Body of pancreas (tissue), 4 donors: Measurements from ENCODE around the gene PDE9A. TPM values are rescaled to one million over a fixed set of nuclear protein-coding genes. Genes with fewer than 3 reads are reported as not detected.

ENCODE experiments used
- ATAC-seq: fragments of 150-250 bp; one replicate; pipeline ENCODE4 v1.9.1; 2016
- DNase-seq, 4 donors: peaks; one replicate each; pipeline ENCODE4 v3.0.0-alpha.2; 2019
- H3K27ac ChIP-seq, 4 donors: fragments of 200-600 bp; sonication (generic); 1 replicate in 3 of 4; 2 replicates in 1 of 4; pipeline versions ENCODE4 v1.5.1 to v1.6.1; 2016 to 2019; ENCODE audit warnings: mild to moderate bottlenecking in 1 of 4, mixed read lengths in 1 of 4, moderate library complexity in 1 of 4
- H3K27me3 ChIP-seq, 2 donors: fragments of 200-600 bp; sonication (generic); one replicate each; pipeline ENCODE4 v1.6.0; 2016; ENCODE audit warnings: mild to moderate bottlenecking in 1 of 2
- H3K36me3 ChIP-seq, 2 donors: fragments of 200-600 bp; sonication (generic); replicated peaks in 1 of 2; 2 replicates each; pipeline ENCODE4 v1.5.1; 2016; ENCODE audit warnings: low read depth in 2 of 2; ENCODE audit not compliant: insufficient read depth in 1 of 2
- H3K4me1 ChIP-seq: fragments of 200-600 bp; sonication (generic); one replicate; pipeline ENCODE4 v1.6.0; 2016
- H3K4me3 ChIP-seq, 2 donors: fragments of 200-600 bp; sonication (generic); 1 replicate in 1 of 2; 2 replicates in 1 of 2; pipeline ENCODE4 v1.5.1; 2016 to 2019
- H3K9me3 ChIP-seq, 3 donors: fragments of 200-600 bp; sonication (generic); 1 replicate in 2 of 3; 2 replicates in 1 of 3; pipeline ENCODE4 v1.5.1; 2016
- POLR2A ChIP-seq, 3 donors: fragments of 450-650 bp; IDR thresholded peaks; one replicate each; pipeline ENCODE4 v1.6.1; 2016; ENCODE audit warnings: antibody characterized with exemption in 3 of 3, mild to moderate bottlenecking in 2 of 3
- WGBS, 2 donors: methylation state at CpG; one replicate each; pipeline ENCODE4 v1.1.5; 2017; 5-methylcytosine and 5-hydroxymethylcytosine counted together
- intact Hi-C: fragments of 100-400 bp; cut with DNase I; formaldehyde crosslinking; loops from one replicate; pipeline ENCODE4 v1.15.1; 2023
- total RNA-seq, 2 donors: library from RNA; depleted of rRNA; stranded (reverse); fragments of >200 nt; gene quantifications; one replicate each; pipeline ENCODE4 v1.1.0, GENCODE V29; 2016
- TF ChIP-seq, protein P1 (sequence below), 7 experiments: fragments of 450-650 bp in 4 of 7; fragments of 200-600 bp in 3 of 7; sonication (generic) in 3 of 7; IDR thresholded peaks; one replicate each; pipeline ENCODE4 v1.5.1; 2016 to 2019; ENCODE audit warnings: antibody characterized with exemption in 7 of 7

The PDE9A gene
- total RNA-seq, 2 donors from 2014 or later: 5.2 to 7.9 TPM

DNA sequence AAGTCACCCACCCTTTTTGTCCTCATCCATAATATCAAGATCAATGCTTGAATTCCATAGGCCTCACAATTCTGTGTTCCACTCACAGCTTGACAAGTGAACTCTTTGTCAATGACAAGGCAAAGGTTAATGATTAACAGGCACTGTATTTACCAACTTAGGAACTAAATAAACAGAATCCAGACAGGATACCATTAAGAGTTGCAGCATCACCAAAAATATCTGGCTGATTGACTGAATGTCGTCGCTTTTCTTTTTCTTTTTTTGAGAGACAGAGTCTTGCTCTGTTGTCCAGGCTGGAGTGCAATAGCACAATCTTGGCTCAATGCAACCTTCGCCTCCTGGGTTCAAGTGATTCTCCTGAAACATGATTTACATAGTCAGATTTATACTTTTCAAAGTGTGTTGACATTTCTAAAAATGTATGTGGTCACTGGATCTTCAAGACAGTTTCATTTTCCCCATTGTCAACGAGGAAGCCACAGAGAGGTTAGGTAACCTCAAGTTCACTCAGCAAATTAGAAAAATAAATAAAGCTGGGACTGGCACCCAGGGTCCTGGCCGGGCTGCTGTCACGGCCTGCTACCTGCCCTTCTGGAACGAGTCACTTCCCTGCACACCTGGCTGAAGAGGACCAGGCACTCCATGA lies 81.0 kb downstream of the PDE9A start:
- no peaks in the 10 kb centered on the region for H3K36me3 ChIP-seq
- DNase-seq (no peak), ATAC-seq (no peak)
- H3K4me3 ChIP-seq: no peak overlapping the region
- H3K27me3 ChIP-seq: no peaks in the 10 kb centered on the region
- H3K9me3 ChIP-seq: no peaks in the 10 kb centered on the region
- peak overlapping the region in 3 of 4 donors; percentile 27 to 72 (median 66) for H3K27ac ChIP-seq
- peaks cover 58% of the 10 kb centered on the region for H3K4me1 ChIP-seq
- 27 to 39% methylated on average over 7 of the region's 7 CpGs for WGBS, 2 donors
- intact Hi-C loops: no loop called here
- no peak for TF ChIP-seq POLR2A (IDR thresholded peaks at IDR 0.05)
- TF ChIP-seq, protein P1, sequence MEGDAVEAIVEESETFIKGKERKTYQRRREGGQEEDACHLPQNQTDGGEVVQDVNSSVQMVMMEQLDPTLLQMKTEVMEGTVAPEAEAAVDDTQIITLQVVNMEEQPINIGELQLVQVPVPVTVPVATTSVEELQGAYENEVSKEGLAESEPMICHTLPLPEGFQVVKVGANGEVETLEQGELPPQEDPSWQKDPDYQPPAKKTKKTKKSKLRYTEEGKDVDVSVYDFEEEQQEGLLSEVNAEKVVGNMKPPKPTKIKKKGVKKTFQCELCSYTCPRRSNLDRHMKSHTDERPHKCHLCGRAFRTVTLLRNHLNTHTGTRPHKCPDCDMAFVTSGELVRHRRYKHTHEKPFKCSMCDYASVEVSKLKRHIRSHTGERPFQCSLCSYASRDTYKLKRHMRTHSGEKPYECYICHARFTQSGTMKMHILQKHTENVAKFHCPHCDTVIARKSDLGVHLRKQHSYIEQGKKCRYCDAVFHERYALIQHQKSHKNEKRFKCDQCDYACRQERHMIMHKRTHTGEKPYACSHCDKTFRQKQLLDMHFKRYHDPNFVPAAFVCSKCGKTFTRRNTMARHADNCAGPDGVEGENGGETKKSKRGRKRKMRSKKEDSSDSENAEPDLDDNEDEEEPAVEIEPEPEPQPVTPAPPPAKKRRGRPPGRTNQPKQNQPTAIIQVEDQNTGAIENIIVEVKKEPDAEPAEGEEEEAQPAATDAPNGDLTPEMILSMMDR (IDR thresholded peaks at IDR 0.05): no peak

DNA sequence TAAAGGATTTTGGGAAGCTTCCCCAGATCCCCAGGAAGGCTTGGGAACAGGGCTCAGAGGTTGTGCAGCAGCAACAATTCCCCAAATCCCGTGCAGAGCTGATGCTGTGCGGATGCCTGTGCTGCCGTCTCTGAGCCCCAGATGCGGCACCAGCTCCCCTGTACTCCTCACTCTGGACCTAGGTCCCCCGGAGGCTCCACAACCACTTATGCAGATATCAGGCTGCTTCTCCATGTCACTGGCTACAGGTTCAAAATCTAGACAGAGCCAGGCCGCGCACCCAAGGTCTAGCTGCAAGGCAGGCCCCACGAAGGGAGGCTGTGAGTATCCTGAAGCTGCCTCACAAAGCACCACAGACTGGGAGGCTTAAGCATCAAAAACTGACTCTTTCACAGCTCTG lies 81.6 kb downstream of the PDE9A start:
- no peak for TF ChIP-seq POLR2A (IDR thresholded peaks at IDR 0.05)
- TF ChIP-seq, protein P1 (IDR thresholded peaks at IDR 0.05): no peak
- H3K27me3 ChIP-seq: no peaks in the 10 kb centered on the region
- H3K9me3 ChIP-seq: no peaks in the 10 kb centered on the region
- 90 to 96% methylated on average over 6 to 8 of the region's 8 CpGs for WGBS, 2 donors
- ATAC-seq (no peak), DNase-seq (no peak)
- H3K27ac ChIP-seq: peak overlapping the region in 2 of 4 donors; percentile 66 to 72
- no peaks in the 10 kb centered on the region for H3K36me3 ChIP-seq
- intact Hi-C loops: no loop called here
- H3K4me1 ChIP-seq: peaks cover 58% of the 10 kb centered on the region
- no peak overlapping the region for H3K4me3 ChIP-seq

DNA sequence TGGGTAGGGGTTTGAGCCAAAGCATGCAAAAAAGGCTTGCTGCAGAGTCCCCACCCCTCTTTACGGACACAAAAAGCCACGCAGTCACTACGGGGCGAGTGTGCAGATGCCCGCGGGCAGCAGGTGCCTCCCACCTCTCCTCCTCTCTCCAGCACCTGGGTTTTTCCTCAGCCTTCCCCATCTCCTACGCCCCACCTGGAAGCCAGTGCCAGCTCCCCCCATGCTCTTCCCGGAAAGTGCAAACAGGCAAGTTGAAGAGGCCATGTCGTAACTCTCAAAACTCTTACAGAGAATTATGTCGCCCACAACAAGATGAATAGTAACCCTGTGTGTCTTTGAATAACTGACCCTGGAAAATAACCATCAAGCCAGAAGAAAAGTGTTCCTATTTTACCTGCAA lies 82.5 kb downstream of the PDE9A start:
- ATAC-seq: no peak
- no peak for TF ChIP-seq POLR2A (IDR thresholded peaks at IDR 0.05)
- TF ChIP-seq, protein P1 (IDR thresholded peaks at IDR 0.05): no peak
- H3K4me3 ChIP-seq: no peak overlapping the region

DNA sequence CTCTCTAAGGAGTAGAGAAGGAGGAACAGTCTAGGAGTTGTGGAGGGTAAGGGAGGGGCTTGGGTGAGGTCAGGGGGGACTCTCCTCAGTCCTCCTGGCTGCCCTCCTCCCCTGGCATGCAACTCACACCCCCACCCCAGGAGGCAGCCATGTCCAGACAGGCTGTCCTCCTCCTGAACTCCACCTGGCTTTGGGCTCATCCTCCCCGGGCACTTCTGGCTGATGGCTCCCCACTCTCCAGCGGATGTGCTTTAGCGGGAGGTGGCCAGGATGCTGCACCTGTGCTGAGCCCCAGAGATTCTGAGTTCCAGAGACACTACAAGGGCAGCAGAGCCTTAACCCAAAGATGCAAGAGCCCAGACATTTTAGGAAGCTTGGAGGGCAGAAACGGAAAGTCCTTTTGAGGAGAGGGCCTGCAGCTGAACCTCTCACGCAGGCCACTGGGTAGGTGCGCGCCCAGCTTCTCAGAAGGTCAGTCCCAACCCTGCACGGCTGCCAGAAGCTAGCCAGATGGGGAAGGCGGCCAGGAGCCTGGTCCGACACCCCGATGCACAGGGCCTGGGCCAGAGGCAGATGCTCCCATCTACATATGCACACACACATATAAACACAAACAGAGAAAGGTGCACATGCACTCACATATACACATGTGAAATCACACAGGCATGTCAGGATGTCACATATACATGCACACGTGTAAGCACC lies 83.4 kb downstream of the PDE9A start:
- 79 to 80% methylated on average over 7 to 12 of the region's 12 CpGs for WGBS, 2 donors
- Histone ChIP-seq H3K4me1 (peaks cover 52% of the 10 kb centered on the region), H3K27ac (peak overlapping the region in 3 of 4 donors; percentile 65 to 78 (median 68)), H3K9me3 (no peaks in the 10 kb centered on the region), H3K4me3 (no peak overlapping the region), H3K27me3 (no peaks in the 10 kb centered on the region), H3K36me3 (no peaks in the 10 kb centered on the region)
- DNase-seq (peak in 1 of 4 donors; percentile 1), ATAC-seq (no peak)
- intact Hi-C loops: no loop called here
- TF ChIP-seq, protein P1 (IDR thresholded peaks at IDR 0.05): no peak
- TF ChIP-seq POLR2A (IDR thresholded peaks at IDR 0.05): no peak

More for the DNA sequence above, 82.5 kb downstream of the PDE9A start:
- peaks cover 58% of the 10 kb centered on the region for H3K4me1 ChIP-seq
- 78 to 82% methylated on average over 10 of the region's 10 CpGs for WGBS, 2 donors
- no peak for DNase-seq
- H3K9me3 ChIP-seq: no peaks in the 10 kb centered on the region
- intact Hi-C loops: no loop called here
- H3K36me3 ChIP-seq: no peaks in the 10 kb centered on the region
- H3K27ac ChIP-seq: no peak overlapping the region
- H3K27me3 ChIP-seq: no peaks in the 10 kb centered on the region
